SIG-M5 treated with dmso at 0.1 percent for 504 hours (cell line): ENCODE results near the gene SFPQ.
"Not testable (repeated sequence)": the region's sequence is repeated elsewhere in the genome, so short reads cannot be mapped to it uniquely, and the experiment has no call there.

Experiments used
- DNase-seq: peaks from one replicate; lab custom pipeline; 2025; ENCODE audit not compliant: unreplicated experiment; lab: John Stamatoyannopoulos, UW

SFPQ gene

GRCh38 chr1:35142728-35143127, 50.2 kb downstream of the SFPQ start:
- not testable (repeated sequence) for DNase-seq

GRCh38 chr1:35142294-35142693, 50.7 kb downstream of the SFPQ start:
- DNase-seq = not testable (repeated sequence)

GRCh38 chr1:35137590-35137989, 55.4 kb downstream of the SFPQ start:
- DNase-seq = not testable (repeated sequence)

- DNase-seq = no peak
Observed at GRCh38 chr1:35136780-35137179, 56.2 kb downstream of the SFPQ start.
